ENCODE results near the gene RPLP2.

GRCh38 chr11:834371-835316 is 24.9 kb downstream of the RPLP2 start:
- TF ChIP-seq EZH2 (IDR thresholded peaks at IDR 0.05; ENCODE audit: insufficient read depth, poor library complexity, severe bottlenecking), result no peak
- no peak for TF ChIP-seq EZH2phosphoT487 (IDR thresholded peaks at IDR 0.05; ENCODE audit: insufficient read depth, low read depth)

Data from GM23248 (cell line).